Adrenal gland (tissue), 12 donors: ENCODE data around the gene CACNG1. TPM values are rescaled to one million over a fixed set of nuclear protein-coding genes. Genes with fewer than 3 reads are reported as not detected.

Experiments used
- DNase-seq, 7 donors: peaks; one replicate each; pipeline ENCODE4 v3.0.0-alpha.2; 2019 to 2020
- H3K27ac ChIP-seq, 5 donors: fragments of 200-600 bp; sonication (generic) in 4 of 5; 1 replicate in 3 of 5; 2 replicates in 2 of 5; pipeline versions ENCODE4 v1.5.1 to v1.8.0; 2016 to 2020; ENCODE audit warnings: mild to moderate bottlenecking in 1 of 5
- H3K27me3 ChIP-seq: fragments of 200-600 bp; 2 replicates; pipeline ENCODE4 v1.8.0; 2021
- H3K36me3 ChIP-seq, 2 donors: fragments of 200-600 bp; replicated peaks in 1 of 2; 1 replicate in 1 of 2; 2 replicates in 1 of 2; pipeline versions ENCODE4 v1.5.1 to v1.8.0; 2018 to 2022
- H3K4me1 ChIP-seq, 2 donors: fragments of 200-600 bp; replicated peaks in 1 of 2; 1 replicate in 1 of 2; 2 replicates in 1 of 2; pipeline versions ENCODE4 v1.5.1 to v1.8.0; 2018 to 2021
- H3K4me3 ChIP-seq, 4 donors: fragments of 200-600 bp; sonication (generic) in 3 of 4; one replicate each; pipeline ENCODE4 v1.5.1; 2016 to 2018
- H3K9me3 ChIP-seq, 3 donors: fragments of 200-600 bp; sonication (generic) in 1 of 3; replicated peaks in 1 of 3; 1 replicate in 2 of 3; 2 replicates in 1 of 3; pipeline versions ENCODE4 v1.5.1 to v1.8.0; 2016 to 2021
- POLR2A ChIP-seq, 2 donors: fragments of 450-650 bp; IDR thresholded peaks; one replicate each; pipeline ENCODE4 v1.6.1; 2017; ENCODE audit warnings: antibody characterized with exemption in 2 of 2, mild to moderate bottlenecking in 2 of 2, moderate library complexity in 1 of 2
- WGBS, 4 donors: extraction: QIAGEN DNeasy Blood & Tissue Kit in 2 of 4; methylation state at CpG; one replicate each; pipeline versions ENCODE4 v1.1.5 to v1.1.7; 2013 to 2017; 5-methylcytosine and 5-hydroxymethylcytosine counted together
- intact Hi-C, 2 donors: fragments of 100-400 bp; cut with DNase I; formaldehyde crosslinking; loops; one replicate each; pipeline versions ENCODE4 v1.14.1 to v1.15.0; 2022 to 2023
- polyA plus RNA-seq, 3 donors: library from polyadenylated mRNA; stranded (reverse); fragments of 200-250 nt in 2 of 3; fragments of 350-450 nt in 1 of 3; fragmentation: Illumina TruSeq in 1 of 3; extraction: RNeasy Lipid Tissue Mini Kit (QIAGEN cat#74804) in 1 of 3; gene quantifications; one replicate each; pipeline ENCODE4 v1.2.3, GENCODE V29; 2013 to 2014
- total RNA-seq, 9 donors: library from RNA; depleted of rRNA in 4 of 9; stranded (reverse); fragments of >200 nt in 4 of 9; fragments of 120-200 nt in 1 of 9; fragmentation: NEBNext Ultra II Directional in 1 of 9; extraction: Animal tissue kit (Norgen Biotek cat#: 25700) in 1 of 9; gene quantifications; one replicate each; pipeline versions ENCODE4 v1.1.0 to v1.2.4, GENCODE V29; 2013 to 2023
- TF ChIP-seq, protein P1 (sequence below), 6 experiments: fragments of 450-650 bp in 4 of 6; fragments of 200-600 bp in 2 of 6; sonication (generic) in 1 of 6; IDR thresholded peaks; 1 replicate in 5 of 6; 2 replicates in 1 of 6; pipeline versions ENCODE4 v1.5.1 to v1.8.0; 2016 to 2021; ENCODE audit warnings: antibody characterized with exemption in 6 of 6, mild to moderate bottlenecking in 2 of 6, moderate library complexity in 1 of 6
- donor health status: healthy with polysubstance abuse.
- donor health status: Bipolar disorder and iron deficiency.
- donor health status: DM: yes; HTN: yes; CAD: no.
- donor health status: DM: no; HTN: no; CAD: no.
- donor health status: DM: no; HTN: no; CAD: no.
- donor health status: DM: yes; HTN: yes; CAD: no.

The CACNG1 gene
- total and polyA plus RNA-seq, 12 donors, result 0.28 to 5.9 (median 1.2) TPM; not detected in 2

DNA sequence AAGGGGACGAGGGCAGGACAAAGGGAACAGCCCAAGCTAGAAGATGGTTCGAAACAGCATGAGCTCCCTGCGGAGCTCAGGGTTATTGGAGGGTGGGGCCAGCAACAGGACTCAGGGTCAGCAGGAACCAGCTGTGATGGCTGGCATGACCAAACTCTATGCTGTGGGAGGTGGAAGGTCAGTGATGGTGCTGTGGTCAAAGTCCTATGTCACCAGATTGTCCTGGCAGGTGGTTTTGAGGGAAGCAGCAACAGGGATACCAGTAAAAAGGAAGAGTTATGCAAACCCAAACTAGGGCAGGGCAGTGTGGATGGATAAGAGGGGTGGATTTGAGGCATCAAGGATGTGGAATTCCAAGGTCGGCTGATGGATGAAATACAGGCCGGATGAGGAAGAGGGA lies 47.4 kb upstream of the CACNG1 start:
- WGBS, 4 donors, result 81 to 93% (median 92%) methylated on average over 5 of the region's 5 CpGs
- H3K4me1 ChIP-seq, result no peaks in the 10 kb centered on the region
- no peak overlapping the region for H3K27ac ChIP-seq
- TF ChIP-seq, protein P1, sequence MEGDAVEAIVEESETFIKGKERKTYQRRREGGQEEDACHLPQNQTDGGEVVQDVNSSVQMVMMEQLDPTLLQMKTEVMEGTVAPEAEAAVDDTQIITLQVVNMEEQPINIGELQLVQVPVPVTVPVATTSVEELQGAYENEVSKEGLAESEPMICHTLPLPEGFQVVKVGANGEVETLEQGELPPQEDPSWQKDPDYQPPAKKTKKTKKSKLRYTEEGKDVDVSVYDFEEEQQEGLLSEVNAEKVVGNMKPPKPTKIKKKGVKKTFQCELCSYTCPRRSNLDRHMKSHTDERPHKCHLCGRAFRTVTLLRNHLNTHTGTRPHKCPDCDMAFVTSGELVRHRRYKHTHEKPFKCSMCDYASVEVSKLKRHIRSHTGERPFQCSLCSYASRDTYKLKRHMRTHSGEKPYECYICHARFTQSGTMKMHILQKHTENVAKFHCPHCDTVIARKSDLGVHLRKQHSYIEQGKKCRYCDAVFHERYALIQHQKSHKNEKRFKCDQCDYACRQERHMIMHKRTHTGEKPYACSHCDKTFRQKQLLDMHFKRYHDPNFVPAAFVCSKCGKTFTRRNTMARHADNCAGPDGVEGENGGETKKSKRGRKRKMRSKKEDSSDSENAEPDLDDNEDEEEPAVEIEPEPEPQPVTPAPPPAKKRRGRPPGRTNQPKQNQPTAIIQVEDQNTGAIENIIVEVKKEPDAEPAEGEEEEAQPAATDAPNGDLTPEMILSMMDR (IDR thresholded peaks at IDR 0.05), result no peak
- no peak for TF ChIP-seq POLR2A (IDR thresholded peaks at IDR 0.05)
- H3K36me3 ChIP-seq, result no peaks in the 10 kb centered on the region
- intact Hi-C loops, result no loop called here
- DNase-seq, result no peak
- H3K4me3 ChIP-seq, result no peak overlapping the region
- no peaks in the 10 kb centered on the region for H3K27me3 ChIP-seq
- no peaks in the 10 kb centered on the region for H3K9me3 ChIP-seq

DNA sequence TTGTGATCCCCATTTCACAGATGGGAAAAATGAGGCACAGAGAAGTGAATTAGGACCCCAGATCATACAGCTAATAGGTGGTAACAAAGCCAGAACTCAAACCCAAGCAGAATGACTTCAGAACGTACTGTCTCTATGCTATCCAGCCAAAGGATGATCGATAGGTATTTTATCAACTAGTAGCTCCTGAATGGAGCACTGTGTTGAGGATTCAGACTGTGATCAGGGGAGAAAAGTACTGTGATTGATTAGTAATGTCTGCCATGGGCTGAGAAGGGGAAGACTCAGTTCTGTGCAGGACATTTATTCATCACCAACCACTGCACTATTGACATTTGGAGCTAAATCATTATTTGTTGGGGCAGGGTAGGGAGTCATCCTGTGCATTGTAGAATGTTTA lies 41.1 kb upstream of the CACNG1 start:
- DNase-seq, result no peak
- no peaks in the 10 kb centered on the region for H3K4me1 ChIP-seq
- no peaks in the 10 kb centered on the region for H3K27me3 ChIP-seq
- intact Hi-C loops, result loop anchor here in 1 of 2 donors (10.0 kb wide), 1 partner anchor 58 kb away; no protein-coding TSS in a partner anchor
- no peaks in the 10 kb centered on the region for H3K36me3 ChIP-seq
- WGBS, 4 donors, result 78 to 92% (median 88%) methylated on average over 2 of the region's 2 CpGs
- H3K9me3 ChIP-seq, result no peaks in the 10 kb centered on the region
- no peak for TF ChIP-seq POLR2A (IDR thresholded peaks at IDR 0.05)
- TF ChIP-seq, protein P1 (IDR thresholded peaks at IDR 0.05), result no peak
- no peak overlapping the region for H3K4me3 ChIP-seq
- H3K27ac ChIP-seq, result no peak overlapping the region

DNA sequence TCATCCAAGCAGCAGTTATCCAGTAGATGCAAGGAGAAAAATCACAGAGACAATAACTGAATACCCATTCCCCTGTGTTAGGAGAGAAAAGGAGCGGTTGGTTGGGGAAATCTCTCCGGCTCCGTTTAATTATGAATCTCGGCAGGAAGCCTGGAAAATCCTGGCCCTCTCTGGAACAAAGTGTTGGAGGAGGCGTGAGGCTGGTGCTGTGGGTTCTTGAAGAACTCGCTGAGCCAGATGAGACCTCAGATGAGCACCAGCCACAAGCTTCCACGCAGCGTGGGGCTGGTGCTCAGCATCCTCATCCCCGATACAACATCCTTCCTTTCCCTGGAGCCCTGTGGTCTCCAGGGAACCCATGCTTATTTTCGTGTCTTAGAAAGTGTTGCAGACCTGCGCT lies 40.2 kb upstream of the CACNG1 start:
- no peak for TF ChIP-seq POLR2A (IDR thresholded peaks at IDR 0.05)
- TF ChIP-seq, protein P1 (IDR thresholded peaks at IDR 0.05), result no peak
- no peaks in the 10 kb centered on the region for H3K9me3 ChIP-seq
- intact Hi-C loops, result loop anchor here in 1 of 2 donors (10.0 kb wide), 1 partner anchor 59 kb away; no protein-coding TSS in a partner anchor

DNA sequence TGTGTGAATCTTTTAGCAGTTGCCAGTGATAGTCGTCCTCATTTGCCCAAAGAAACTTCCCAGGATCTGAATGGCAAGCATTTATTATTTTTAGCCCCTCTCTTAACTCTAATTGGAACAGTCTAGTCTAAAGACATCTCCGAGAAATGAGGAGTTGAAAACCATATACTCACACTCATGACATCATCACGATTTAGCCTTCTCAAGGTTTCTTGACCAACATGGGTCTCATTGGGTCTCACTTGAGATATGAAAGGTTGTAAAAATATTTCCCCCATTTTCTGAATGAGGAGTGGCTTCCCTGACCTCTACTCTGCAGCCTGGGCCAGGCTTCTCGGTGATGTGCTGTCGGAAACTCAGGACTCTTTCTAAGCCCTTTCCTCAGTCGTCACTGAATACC lies 37.1 kb upstream of the CACNG1 start:
- Histone ChIP-seq H3K27ac (no peak overlapping the region), H3K4me3 (no peak overlapping the region), H3K9me3 (no peaks in the 10 kb centered on the region), H3K4me1 (no peaks in the 10 kb centered on the region), H3K36me3 (no peaks in the 10 kb centered on the region), H3K27me3 (no peaks in the 10 kb centered on the region)
- intact Hi-C loops, result loop anchor here in 1 of 2 donors (10.0 kb wide), 1 partner anchor 62 kb away; no protein-coding TSS in a partner anchor
- TF ChIP-seq, protein P1 (IDR thresholded peaks at IDR 0.05), result no peak
- no peak for TF ChIP-seq POLR2A (IDR thresholded peaks at IDR 0.05)
- WGBS, 4 donors, result 84 to 92% (median 86%) methylated on average over 6 of the region's 6 CpGs
- no peak for DNase-seq

More for the DNA sequence above, 40.2 kb upstream of the CACNG1 start:
- H3K36me3 ChIP-seq, result no peaks in the 10 kb centered on the region
- no peak overlapping the region for H3K27ac ChIP-seq
- no peak overlapping the region for H3K4me3 ChIP-seq
- no peaks in the 10 kb centered on the region for H3K4me1 ChIP-seq
- no peak for DNase-seq
- 78 to 84% (median 79%) methylated on average over 10 to 11 of the region's 11 CpGs for WGBS, 4 donors
- H3K27me3 ChIP-seq, result no peaks in the 10 kb centered on the region
